ENCODE data around the gene PIP5K1B.

DNA sequence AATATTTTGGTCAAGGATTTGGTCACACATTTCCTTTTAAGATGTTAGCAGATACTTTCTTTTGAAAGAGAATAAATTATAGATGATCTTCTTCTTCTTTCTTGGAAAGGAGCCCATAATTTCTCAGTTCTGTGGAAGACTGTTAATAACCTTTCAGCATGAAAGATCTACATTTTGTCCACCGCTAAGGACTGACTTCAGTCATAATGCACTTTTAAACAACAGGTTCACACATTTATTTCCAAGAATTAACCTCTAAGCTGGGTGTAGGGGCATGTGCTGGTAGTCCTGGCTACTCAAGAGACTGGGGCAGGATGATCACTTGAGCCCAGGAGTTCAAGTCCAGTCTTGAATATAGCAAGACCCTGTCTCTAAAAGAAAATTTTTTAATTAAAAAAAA is 215.9 kb downstream of the PIP5K1B start:
- no peak for TF ChIP-seq CTCF (conservative IDR thresholded peaks at IDR 0.05; ENCODE audit: low read depth, low read length)
- TF ChIP-seq EZH2 (IDR thresholded peaks at IDR 0.05; ENCODE audit: borderline replicate concordance, low read depth, low read length, poor library complexity, severe bottlenecking): no peak
